Transverse colon (tissue), 4 donors: ENCODE measurements around the gene HOXB6. TPM values are rescaled to one million over a fixed set of nuclear protein-coding genes. Genes with fewer than 3 reads are reported as not detected.

Experiments used
- DNase-seq: peaks from one replicate; pipeline ENCODE4 v3.0.0-alpha.2; 2019
- H3K27ac ChIP-seq, 4 donors: fragments of 200-600 bp; sonication (generic); 2 replicates each; pipeline ENCODE4 v1.5.1; 2016 to 2018; ENCODE audit warnings: inconsistent platforms in 4 of 4
- H3K27me3 ChIP-seq: fragments of 200-600 bp; sonication (generic); 2 replicates; pipeline ENCODE4 v1.5.1; 2017; ENCODE audit warnings: inconsistent platforms
- H3K36me3 ChIP-seq, 4 donors: fragments of 200-600 bp; sonication (generic); 2 replicates each; pipeline ENCODE4 v1.5.1; 2017 to 2019; ENCODE audit warnings: inconsistent platforms in 4 of 4
- H3K4me1 ChIP-seq, 4 donors: fragments of 200-600 bp; sonication (generic); 2 replicates each; pipeline ENCODE4 v1.5.1; 2017 to 2020; ENCODE audit warnings: inconsistent platforms in 4 of 4
- H3K4me3 ChIP-seq, 4 donors: fragments of 200-600 bp; sonication (generic); 1 replicate in 1 of 4; 2 replicates in 3 of 4; pipeline versions ENCODE4 v1.5.1 to v1.6.1; 2017 to 2019; ENCODE audit warnings: inconsistent platforms in 4 of 4
- H3K9me3 ChIP-seq, 2 donors: fragments of 200-600 bp; sonication (generic); 2 replicates each; pipeline ENCODE4 v1.5.1; 2017 to 2019; ENCODE audit warnings: inconsistent platforms in 2 of 2
- CTCF ChIP-seq, 5 experiments: fragments of 200-600 bp in 3 of 5; fragments of 450-650 bp in 2 of 5; sonication (generic) in 3 of 5; IDR thresholded peaks; 1 replicate in 2 of 5; 2 replicates in 3 of 5; pipeline ENCODE4 v1.5.1; 2016 to 2017; ENCODE audit warnings: antibody characterized with exemption in 5 of 5, inconsistent platforms in 3 of 5, mild to moderate bottlenecking in 2 of 5, moderate library complexity in 1 of 5
- EP300 ChIP-seq: sonication (generic); formaldehyde crosslinking; IDR thresholded peaks from one replicate; pipeline ENCODE4 v1.6.1; 2017; ENCODE audit warnings: antibody characterized with exemption, low read depth
- POLR2A ChIP-seq: fragments of 450-650 bp; IDR thresholded peaks from one replicate; pipeline ENCODE4 v1.6.1; 2016; ENCODE audit warnings: antibody characterized with exemption, mild to moderate bottlenecking, moderate library complexity
- POLR2AphosphoS5 ChIP-seq, 3 donors: sonication (generic); formaldehyde crosslinking; IDR thresholded peaks; one replicate each; pipeline ENCODE4 v1.6.1; 2016; ENCODE audit warnings: antibody characterized with exemption in 3 of 3
- WGBS, 2 donors: methylation state at CpG; one replicate each; pipeline ENCODE4 v1.1.5; 2018; ENCODE audit warnings: low coverage in 1 of 2; 5-methylcytosine and 5-hydroxymethylcytosine counted together
- in situ Hi-C, 4 donors: fragments of 200-750 bp; cut with MboI; loops; one replicate each; pipeline versions ENCODE4 v1.15.0 to v1.15.1; 2017; ENCODE audit warnings: low sequenced_read_pairs in 3 of 4, low pct_ligation_motif_present in 1 of 4, low pct_unique_long_range_greater_than_20kb in 1 of 4
- intact Hi-C: fragments of 100-400 bp; cut with DNase I; formaldehyde crosslinking; loops from one replicate; pipeline ENCODE4 v1.15.1; 2023; ENCODE audit warnings: low total_unique reads
- total RNA-seq, 4 donors: library from RNA; depleted of rRNA; stranded (reverse); fragments of >200 nt; gene quantifications; one replicate each; pipeline ENCODE4 v1.1.0, GENCODE V29; 2016

Gene HOXB6
- total RNA-seq, 4 donors from 2014 or later, result 42.7 to 78.4 (median 62.5) TPM

- intact Hi-C loops (no loop called here), in situ Hi-C loops (no loop called here)
- no peak for DNase-seq
- 49 to 68% methylated on average over 8 to 19 of the region's 19 CpGs for WGBS, 2 donors
- H3K36me3 ChIP-seq, result no peaks in the 10 kb centered on the region
- TF ChIP-seq EP300, result no peak
- no peak for TF ChIP-seq POLR2AphosphoS5 (IDR thresholded peaks at IDR 0.05)
- no peak for TF ChIP-seq CTCF (IDR thresholded peaks at IDR 0.05)
- TF ChIP-seq POLR2A, result no peak
- no peaks in the 10 kb centered on the region for H3K9me3 ChIP-seq
- H3K4me3 ChIP-seq, result peak overlapping the region in 3 of 4 donors; percentile 2 to 36 (median 16)
- no peaks in the 10 kb centered on the region for H3K27me3 ChIP-seq
- H3K4me1 ChIP-seq, result peaks cover 45 to 95% (median 77%) of the 10 kb centered on the region in 4 donors
- peak overlapping the region; percentile 89 to 95 (median 92) for H3K27ac ChIP-seq
Observed at GRCh38 chr17:48570325-48571023, 34.3 kb downstream of the HOXB6 start.

GRCh38 chr17:48569674-48570324 lies 35.0 kb downstream of the HOXB6 start:
- peak overlapping the region; percentile 89 to 95 (median 92) for H3K27ac ChIP-seq
- no peaks in the 10 kb centered on the region for H3K27me3 ChIP-seq
- H3K4me1 ChIP-seq, result peaks cover 40 to 95% (median 72%) of the 10 kb centered on the region in 4 donors
- intact Hi-C loops, result no loop called here
- no peak for DNase-seq
- WGBS, 2 donors, result 49 to 72% methylated on average over 3 to 6 of the region's 6 CpGs
- peak overlapping the region in 3 of 4 donors; percentile 2 to 36 (median 16) for H3K4me3 ChIP-seq
- in situ Hi-C loops, result no loop called here
- H3K36me3 ChIP-seq, result no peaks in the 10 kb centered on the region
- no peaks in the 10 kb centered on the region for H3K9me3 ChIP-seq
- peak in 1 of 5 experiments; percentile 20 for TF ChIP-seq CTCF (IDR thresholded peaks at IDR 0.05)
- TF ChIP-seq EP300, result no peak
- TF ChIP-seq POLR2AphosphoS5 (IDR thresholded peaks at IDR 0.05), result no peak
- TF ChIP-seq POLR2A, result no peak

- H3K27me3 ChIP-seq, result no peaks in the 10 kb centered on the region
Observed at GRCh38 chr17:48569240-48569582, 35.6 kb downstream of the HOXB6 start.

More at GRCh38 chr17:48569240-48569582, 35.6 kb downstream of the HOXB6 start:
- intact Hi-C loops (no loop called here), in situ Hi-C loops (no loop called here)
- peak overlapping the region; percentile 89 to 95 (median 92) for H3K27ac ChIP-seq
- H3K4me1 ChIP-seq, result peaks cover 35 to 94% (median 69%) of the 10 kb centered on the region in 4 donors
- TF ChIP-seq CTCF (IDR thresholded peaks at IDR 0.05), result no peak
- no peak for TF ChIP-seq EP300
- no peak for TF ChIP-seq POLR2AphosphoS5 (IDR thresholded peaks at IDR 0.05)
- TF ChIP-seq POLR2A, result no peak
- peak overlapping the region in 2 of 4 donors; percentile 14 to 36 for H3K4me3 ChIP-seq
- H3K9me3 ChIP-seq, result no peaks in the 10 kb centered on the region
- DNase-seq, result no peak
- 46 to 54% methylated on average over 3 of the region's 3 CpGs for WGBS, 2 donors
- H3K36me3 ChIP-seq, result no peaks in the 10 kb centered on the region
